GM23338 (cell line): ENCODE measurements around the gene UFM1. TPM values are rescaled to one million over a fixed set of nuclear protein-coding genes. Genes with fewer than 3 reads are reported as not detected.

Source experiments
- ATAC-seq: fragments of 200-7000 bp; cut with Tn5 transposase; 3 replicates; pipeline ENCODE4 v1.9.1; 2020
- DNase-seq: peaks from one replicate; pipeline ENCODE4 v3.0.0-alpha.2; 2015; ENCODE audit warnings: low spot score
- H2AFZ ChIP-seq: fragments of 200-600 bp; sonication (generic); 2 replicates; pipeline ENCODE4 v1.8.0; 2016; ENCODE audit warnings: antibody characterized with exemption, mild to moderate bottlenecking, moderate library complexity
- H3F3A ChIP-seq: fragments of 200-600 bp; sonication (generic); replicated peaks from 2 replicates; pipeline ENCODE4 v1.8.0; 2017; ENCODE audit warnings: antibody characterized with exemption, mixed run types, low read depth
- H3K27ac ChIP-seq: fragments of 200-600 bp; sonication (generic); 2 replicates; pipeline ENCODE4 v1.6.1; 2016; ENCODE audit warnings: low read depth
- H3K27me3 ChIP-seq: fragments of 200-600 bp; sonication (generic); 2 replicates; pipeline ENCODE4 v1.8.0; 2016; ENCODE audit warnings: mild to moderate bottlenecking, mixed run types, moderate library complexity; ENCODE audit not compliant: insufficient read depth
- H3K36me3 ChIP-seq: fragments of 200-600 bp; sonication (generic); 2 replicates; pipeline ENCODE4 v1.8.0; 2016; ENCODE audit warnings: mild to moderate bottlenecking; ENCODE audit not compliant: insufficient read depth
- H3K4me1 ChIP-seq: fragments of 200-600 bp; sonication (generic); 2 replicates; pipeline ENCODE4 v1.8.0; 2016; ENCODE audit warnings: mild to moderate bottlenecking, moderate library complexity; ENCODE audit not compliant: insufficient read depth
- H3K4me2 ChIP-seq: fragments of 200-600 bp; sonication (generic); 2 replicates; pipeline ENCODE4 v1.7.1; 2017; ENCODE audit warnings: mixed run types
- H3K4me3 ChIP-seq: fragments of 200-600 bp; sonication (generic); 2 replicates; pipeline ENCODE4 v1.6.1; 2016; ENCODE audit warnings: mixed run types
- H3K79me2 ChIP-seq: fragments of 200-600 bp; sonication (generic); replicated peaks from 2 replicates; pipeline ENCODE4 v1.8.0; 2017; ENCODE audit warnings: mild to moderate bottlenecking; ENCODE audit not compliant: insufficient read depth
- H3K9me2 ChIP-seq: fragments of 200-600 bp; sonication (generic); 2 replicates; pipeline ENCODE4 v1.8.0; 2017; ENCODE audit not compliant: insufficient read depth
- H4K20me1 ChIP-seq: fragments of 200-600 bp; sonication (generic); replicated peaks from 2 replicates; pipeline ENCODE4 v1.8.0; 2017; ENCODE audit warnings: mild to moderate bottlenecking; ENCODE audit not compliant: insufficient read depth
- H3K27ac Mint-ChIP-seq: 2 replicates; pipeline ENCODE4 v1.8.0; 2020; ENCODE audit warnings: inconsistent platforms, mild to moderate bottlenecking, moderate library complexity, mixed read lengths
- H3K27me3 Mint-ChIP-seq: 3 replicates; pipeline ENCODE4 v1.8.0; 2022; ENCODE audit warnings: low read depth, mild to moderate bottlenecking, moderate library complexity, mixed read lengths, inconsistent platforms; ENCODE audit not compliant: insufficient read depth, poor library complexity
- H3K36me3 Mint-ChIP-seq: 3 replicates; pipeline ENCODE4 v1.8.0; 2021; ENCODE audit warnings: low read depth, mild to moderate bottlenecking, inconsistent platforms, moderate library complexity, mixed read lengths
- H3K4me1 Mint-ChIP-seq: 3 replicates; pipeline ENCODE4 v1.8.0; 2020; ENCODE audit warnings: mild to moderate bottlenecking, inconsistent platforms, mixed read lengths
- H3K4me3 Mint-ChIP-seq: 3 replicates; pipeline ENCODE4 v1.8.0; 2021; ENCODE audit warnings: moderate library complexity, mild to moderate bottlenecking, inconsistent platforms, mixed read lengths
- H3K9me3 Mint-ChIP-seq: 3 replicates; pipeline ENCODE4 v1.8.0; 2020; ENCODE audit warnings: moderate library complexity, mild to moderate bottlenecking, inconsistent platforms, mixed read lengths
- CREB1 ChIP-seq: fragments of 250-450 bp; sonication (Bioruptor Pico); IDR thresholded peaks from 2 replicates; pipeline ENCODE4 v1.5.0; 2020; ENCODE audit warnings: low read depth, mild to moderate bottlenecking, moderate library complexity
- ETS1 ChIP-seq: IDR thresholded peaks from 2 replicates; pipeline ENCODE4 v1.6.1; 2016; ENCODE audit warnings: antibody characterized with exemption
- EZH2phosphoT487 ChIP-seq: fragments of 200-600 bp; sonication (generic); IDR thresholded peaks from one replicate; pipeline ENCODE4 v1.8.1; 2018; ENCODE audit warnings: antibody characterized with exemption; ENCODE audit not compliant: unreplicated experiment
- JUNB ChIP-seq: IDR thresholded peaks from one replicate; pipeline ENCODE4 v1.6.1; 2016; ENCODE audit warnings: antibody characterized with exemption; ENCODE audit not compliant: unreplicated experiment
- NANOG ChIP-seq: IDR thresholded peaks from 2 replicates; pipeline ENCODE4 v1.6.1; 2016; ENCODE audit warnings: antibody characterized with exemption, borderline replicate concordance
- POLR2AphosphoS5 ChIP-seq: IDR thresholded peaks from 2 replicates; pipeline ENCODE4 v1.6.1; 2016; ENCODE audit warnings: antibody characterized with exemption, low read depth
- REST ChIP-seq: IDR thresholded peaks from one replicate; pipeline ENCODE4 v1.6.1; 2018; ENCODE audit warnings: antibody characterized with exemption; ENCODE audit not compliant: unreplicated experiment
- STAT1 ChIP-seq: IDR thresholded peaks from one replicate; pipeline ENCODE4 v1.6.1; 2016; ENCODE audit warnings: antibody characterized with exemption; ENCODE audit not compliant: unreplicated experiment
- ZNF114 ChIP-seq: fragments of 250-450 bp; sonication (Bioruptor Pico); IDR thresholded peaks from 2 replicates; pipeline ENCODE4 v1.5.0; 2020; ENCODE audit warnings: mild to moderate bottlenecking, moderate library complexity
- ZNF331 ChIP-seq: fragments of 250-450 bp; sonication (Bioruptor Pico); IDR thresholded peaks from 2 replicates; pipeline ENCODE4 v1.5.0; 2020; ENCODE audit warnings: low read depth, mild to moderate bottlenecking, moderate library complexity
- polyA plus RNA-seq: library from polyadenylated mRNA; unstranded; fragments of >200 nt; fragmentation: Nextera tagmentation; extraction: Ambion mirVana; gene quantifications from 2 replicates; pipeline ENCODE4 v1.2.1, GENCODE V29; 2016
- total RNA-seq: library from RNA; depleted of rRNA; stranded (reverse); fragments of >200 nt; shearing (Covaris generic); gene quantifications from 2 replicates; pipeline ENCODE4 v1.2.3, GENCODE V29; 2014

UFM1 gene
- total and polyA plus RNA-seq, 2 experiments from 2014 or later: 57.0 to 77.1 TPM

- TF ChIP-seq CREB1 (CRISPR knock-in tag) (no peak), EZH2phosphoT487 (no peak), POLR2AphosphoS5 (no peak), ETS1 (no peak), STAT1 (no peak), JUNB (no peak), REST (no peak), ZNF114 (CRISPR knock-in tag) (no peak)
Measured at GRCh38 chr13:38341149-38341692, 8.4 kb upstream of the UFM1 start (continued).

- H3K27ac ChIP-seq: no peak overlapping the region
- H2AFZ ChIP-seq: no peak overlapping the region
- Mint-ChIP-seq H3K27me3 (peaks cover 2% of the 10 kb centered on the region), H3K27ac (no peak overlapping the region), H3K4me1 (peaks cover 42% of the 10 kb centered on the region), H3K4me3 (peak overlapping the region; percentile 30; the same call in 2 of the 3 replicates), H3K9me3 (no peaks in the 10 kb centered on the region), H3K36me3 (peaks cover 4% of the 10 kb centered on the region; the same call in 2 of the 3 replicates)
- ATAC-seq: peak; percentile 8; the same call in 2 of the 3 replicates
- H3K36me3 ChIP-seq: no peaks in the 10 kb centered on the region
- no peaks in the 10 kb centered on the region for H3K27me3 ChIP-seq
- H3K9me2 ChIP-seq: no peaks in the 10 kb centered on the region
- H3F3A ChIP-seq: no peaks in the 10 kb centered on the region
- 0 out of 2 replicates have a peak, but pooled peaks cover 2% of the 10 kb centered on the region for H4K20me1 ChIP-seq
- peaks cover 19% of the 10 kb centered on the region for H3K79me2 ChIP-seq
- peak; percentile 45 for DNase-seq
- peaks cover 37% of the 10 kb centered on the region for H3K4me1 ChIP-seq
- peak overlapping the region; percentile 76 for H3K4me2 ChIP-seq
- peak overlapping the region; percentile 7; the same call in 1 of the 2 replicates for H3K4me3 ChIP-seq
- TF ChIP-seq EZH2phosphoT487: no peak
- no peak for TF ChIP-seq CREB1 (CRISPR knock-in tag)
- TF ChIP-seq ZNF331 (CRISPR knock-in tag): no peak
- TF ChIP-seq REST: no peak
- no peak for TF ChIP-seq ETS1
- no peak for TF ChIP-seq STAT1
- TF ChIP-seq NANOG: no peak
- no peak for TF ChIP-seq POLR2AphosphoS5
Measured at GRCh38 chr13:38346764-38347163, 2.9 kb upstream of the UFM1 start.
